ENCODE measurements around the gene TAOK2. TPM values are rescaled to one million over a fixed set of nuclear protein-coding genes. Genes with fewer than 3 reads are reported as not detected.
"Not testable (repeated sequence)": the region's sequence is repeated elsewhere in the genome, so short reads cannot be mapped to it uniquely, and the experiment has no call there.

Gene TAOK2
- total RNA-seq, 4 donors from 2014 or later = 51.3 to 88.8 (median 66.0) TPM

- H3K9me3 ChIP-seq = no peaks in the 10 kb centered on the region
- H3K36me3 ChIP-seq = no peaks in the 10 kb centered on the region
- WGBS, 2 donors = 27 to 28% methylated on average over 12 of the region's 12 CpGs
- H3K4me3 ChIP-seq = no peak overlapping the region
- H3K27ac ChIP-seq = no peak overlapping the region
- H3K4me1 ChIP-seq = peaks cover 0 to 8% (median 4%) of the 10 kb centered on the region in 4 donors
- no peak for TF ChIP-seq EP300 (IDR thresholded peaks at IDR 0.05)
- TF ChIP-seq POLR2A (IDR thresholded peaks at IDR 0.05) = no peak
- TF ChIP-seq CTCF (IDR thresholded peaks at IDR 0.05) = peak; percentile 40 to 60 (median 44)
- DNase-seq (ENCODE audit: low spot score in 2 of 2) = peak in 1 of 2 donors; percentile 44
- H3K27me3 ChIP-seq = peaks cover 0 to 90% of the 10 kb centered on the region in 2 donors
Measured at GRCh38 chr16:30032083-30032819, 58.6 kb downstream of the TAOK2 start.

DNA sequence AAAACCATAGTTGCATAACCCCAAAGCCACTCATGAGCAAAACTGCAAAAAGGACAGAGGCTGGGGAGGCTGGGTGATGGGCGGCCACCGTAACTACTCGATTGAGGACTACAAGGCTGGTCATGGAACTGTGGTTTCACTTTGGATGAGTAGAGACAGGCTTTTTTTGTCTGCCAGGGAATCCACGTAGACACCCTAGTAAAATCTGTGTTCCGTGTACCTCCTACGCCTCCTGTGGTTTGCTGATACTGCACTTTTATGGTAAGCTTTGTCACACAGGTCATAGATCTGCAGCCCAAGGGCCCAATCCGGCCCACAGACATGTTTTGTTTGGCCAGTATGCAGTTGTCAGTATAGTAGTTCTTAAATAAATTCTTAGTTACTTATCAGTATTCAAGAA is 59.6 kb downstream of the TAOK2 start:
- WGBS, 2 donors = 61 to 71% methylated on average over 7 of the region's 7 CpGs
- Histone ChIP-seq H3K4me1 (peaks cover 0 to 8% (median 4%) of the 10 kb centered on the region in 4 donors), H3K4me3 (no peak overlapping the region), H3K9me3 (no peaks in the 10 kb centered on the region), H3K36me3 (no peaks in the 10 kb centered on the region), H3K27ac (no peak overlapping the region), H3K27me3 (peaks cover 0 to 80% of the 10 kb centered on the region in 2 donors)
- TF ChIP-seq CTCF (IDR thresholded peaks at IDR 0.05) (no peak), EP300 (IDR thresholded peaks at IDR 0.05) (no peak), POLR2A (IDR thresholded peaks at IDR 0.05) (no peak)
- DNase-seq (ENCODE audit: low spot score in 2 of 2) = no peak

DNA sequence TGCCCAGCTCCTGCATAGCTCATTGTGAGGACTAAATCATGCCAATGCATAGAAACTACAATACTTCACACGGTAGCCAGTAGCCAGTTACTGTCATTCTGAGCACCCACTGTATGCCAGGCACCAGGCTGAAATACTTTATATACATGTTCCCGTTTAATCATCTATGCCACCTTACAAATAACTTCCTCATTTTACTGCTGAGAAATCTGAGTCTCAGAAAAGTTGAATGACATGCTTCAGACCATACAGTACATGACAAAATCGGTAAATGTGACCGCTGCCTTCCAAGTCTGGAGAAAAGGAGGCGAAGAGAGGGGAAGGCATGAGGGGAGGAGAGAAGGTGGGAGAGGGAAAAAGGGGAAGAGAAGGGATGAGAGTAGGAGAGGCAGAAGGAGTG is 66.6 kb downstream of the TAOK2 start:
- H3K9me3 ChIP-seq = no peaks in the 10 kb centered on the region
- TF ChIP-seq EP300 (IDR thresholded peaks at IDR 0.05) = no peak
- TF ChIP-seq CTCF (IDR thresholded peaks at IDR 0.05) = no peak
- TF ChIP-seq POLR2A (IDR thresholded peaks at IDR 0.05) = no peak
- no peak overlapping the region for H3K4me3 ChIP-seq
- peaks cover 0 to 20% of the 10 kb centered on the region in 2 donors for H3K27me3 ChIP-seq
- 65 to 69% methylated on average over 5 of the region's 5 CpGs for WGBS, 2 donors
- H3K36me3 ChIP-seq = no peaks in the 10 kb centered on the region
- H3K27ac ChIP-seq = no peak overlapping the region
- H3K4me1 ChIP-seq = no peaks in the 10 kb centered on the region
- DNase-seq (ENCODE audit: low spot score in 2 of 2) = no peak

GRCh38 chr16:30040690-30041089 is 67.0 kb downstream of the TAOK2 start:
- 84 to 87% methylated on average over 5 of the region's 5 CpGs for WGBS, 2 donors
- H3K27me3 ChIP-seq = peaks cover 0 to 16% of the 10 kb centered on the region in 2 donors
- not testable (repeated sequence) for H3K27ac ChIP-seq

GRCh38 chr16:30041841-30042240 is 68.2 kb downstream of the TAOK2 start:
- Histone ChIP-seq H3K9me3 (no peaks in the 10 kb centered on the region), H3K4me1 (no peaks in the 10 kb centered on the region), H3K27me3 (peaks cover 0 to 9% of the 10 kb centered on the region in 2 donors), H3K4me3 (no peak overlapping the region), H3K36me3 (no peaks in the 10 kb centered on the region), H3K27ac (no peak overlapping the region)
- 20% methylated on average over 5 of the region's 5 CpGs for WGBS, 2 donors
- no peak for TF ChIP-seq EP300 (IDR thresholded peaks at IDR 0.05)
- TF ChIP-seq POLR2A (IDR thresholded peaks at IDR 0.05) = no peak
- TF ChIP-seq CTCF (IDR thresholded peaks at IDR 0.05) = peak in 3 of 5 experiments; percentile 13 to 44 (median 24)
- DNase-seq (ENCODE audit: low spot score in 2 of 2) = peak in 1 of 2 donors; percentile 16

More at GRCh38 chr16:30040690-30041089, 67.0 kb downstream of the TAOK2 start:
- H3K36me3 ChIP-seq; DNase-seq (ENCODE audit: low spot score in 2 of 2); H3K9me3 ChIP-seq; H3K4me3 ChIP-seq; H3K4me1 ChIP-seq: not testable (repeated sequence)

Other genes with a start within 250 kb of the TAOK2 start
- gene C16orf54, start 227.9 kb upstream of the TAOK2 start, total RNA-seq = 1 to 10 TPM in 1 of 4 donors, under 1 TPM in 3; 0.20 to 2.8 (median 0.61) TPM
- not detected for gene ZG16, start 195.6 kb upstream of the TAOK2 start, total RNA-seq
- gene KIF22, start 183.1 kb upstream of the TAOK2 start, total RNA-seq = 10 to 100 TPM; 19.9 to 42.8 (median 40.5) TPM
- 10 to 100 TPM; 40.0 to 75.9 (median 62.0) TPM for gene MAZ, start 167.3 kb upstream of the TAOK2 start, total RNA-seq
- 10 to 100 TPM; 10.0 to 28.4 (median 18.5) TPM for gene PRRT2, start 161.7 kb upstream of the TAOK2 start, total RNA-seq
- gene PAGR1, start 157.7 kb upstream of the TAOK2 start, total RNA-seq = 10 to 100 TPM; 40.8 to 70.7 (median 61.0) TPM
- 100 to 1,000 TPM; 113 to 247 (median 177) TPM for gene MVP, start 153.4 kb upstream of the TAOK2 start, total RNA-seq
- 100 to 1,000 TPM in 2 of 4 donors, 10 to 100 TPM in 2; 80.0 to 121 (median 94.8) TPM for gene CDIPT, start 110.6 kb upstream of the TAOK2 start, total RNA-seq
- 1 to 10 TPM in 2 of 4 donors, under 1 TPM in 2; 0.84 to 4.9 (median 1.3) TPM for gene SEZ6L2, start 74.3 kb upstream of the TAOK2 start, total RNA-seq
- gene ASPHD1, start 73.4 kb upstream of the TAOK2 start, total RNA-seq = 1 to 10 TPM in 3 of 4 donors, under 1 TPM in 1; 0.90 to 5.7 (median 3.9) TPM
- gene KCTD13, start 47.6 kb upstream of the TAOK2 start, total RNA-seq = 10 to 100 TPM; 31.0 to 81.0 (median 38.7) TPM
- gene TMEM219, start 11.8 kb upstream of the TAOK2 start, total RNA-seq = 100 to 1,000 TPM in 2 of 4 donors, 10 to 100 TPM in 2; 83.1 to 144 (median 103) TPM
- gene HIRIP3, start 21.7 kb downstream of the TAOK2 start, total RNA-seq = 10 to 100 TPM; 12.6 to 26.7 (median 22.6) TPM
- gene INO80E, start 22.4 kb downstream of the TAOK2 start, total RNA-seq = 10 to 100 TPM; 36.6 to 60.4 (median 51.6) TPM
- 1 to 10 TPM in 2 of 4 donors, under 1 TPM in 2; 0.44 to 4.2 (median 1.7) TPM for gene DOC2A, start 37.2 kb downstream of the TAOK2 start, total RNA-seq
- not detected for gene C16orf92, start 49.3 kb downstream of the TAOK2 start, total RNA-seq
- not detected for gene TLCD3B, start 57.4 kb downstream of the TAOK2 start, total RNA-seq
- 100 to 1,000 TPM; 474 to 649 (median 487) TPM for gene ALDOA, start 91.9 kb downstream of the TAOK2 start, total RNA-seq
- gene PPP4C, start 102.1 kb downstream of the TAOK2 start, total RNA-seq = 10 to 100 TPM; 21.1 to 54.3 (median 34.3) TPM
- 1 to 10 TPM in 1 of 4 donors, under 1 TPM in 2, not detected in 1; 0.66 to 1.5 (median 0.84) TPM for gene TBX6, start 118.1 kb downstream of the TAOK2 start, total RNA-seq
- 100 to 1,000 TPM in 2 of 4 donors, 10 to 100 TPM in 2; 81.9 to 197 (median 122) TPM for gene YPEL3, start 122.3 kb downstream of the TAOK2 start, total RNA-seq
- 1 to 10 TPM; 2.8 to 5.2 (median 4.6) TPM for gene GDPD3, start 139.7 kb downstream of the TAOK2 start, total RNA-seq
- 10 to 100 TPM; 65.5 to 93.0 (median 79.5) TPM for gene MAPK3, start 149.4 kb downstream of the TAOK2 start, total RNA-seq
- gene CORO1A, start 209.7 kb downstream of the TAOK2 start, total RNA-seq = 10 to 100 TPM; 35.0 to 66.9 (median 47.1) TPM
- gene BOLA2B, start 219.8 kb downstream of the TAOK2 start, total RNA-seq = 100 to 1,000 TPM; 218 to 491 (median 322) TPM
- gene SLX1A, start 220.0 kb downstream of the TAOK2 start, total RNA-seq = 10 to 100 TPM; 45.7 to 68.7 (median 52.8) TPM
- 10 to 100 TPM in 3 of 4 donors, 1 to 10 TPM in 1; 9.8 to 55.3 (median 32.9) TPM for gene SULT1A3, start 225.4 kb downstream of the TAOK2 start, total RNA-seq

Data from tibial nerve (tissue), 4 donors.